Mucosa of descending colon (tissue), 3 donors: Measurements from ENCODE around the gene RAB37. TPM values are rescaled to one million over a fixed set of nuclear protein-coding genes. Genes with fewer than 3 reads are reported as not detected.

Experiments used
- ATAC-seq: fragments of 200-7000 bp; cut with Tn5 transposase; one replicate; pipeline ENCODE4 v1.9.1; 2020; ENCODE audit warnings: mild to moderate bottlenecking, moderate library complexity
- DNase-seq, 3 donors: peaks; one replicate each; pipeline ENCODE4 v3.0.0-alpha.2; 2020
- H3K36me3 ChIP-seq: fragments of 200-600 bp; one replicate; pipeline ENCODE4 v1.8.0; 2021; ENCODE audit warnings: low read depth, mild to moderate bottlenecking
- H3K4me1 ChIP-seq: fragments of 200-600 bp; one replicate; pipeline ENCODE4 v1.8.0; 2021; ENCODE audit warnings: low read depth, mild to moderate bottlenecking
- H3K4me3 ChIP-seq: fragments of 200-600 bp; one replicate; pipeline ENCODE4 v1.8.0; 2021; ENCODE audit warnings: mild to moderate bottlenecking
- H3K9me3 ChIP-seq: fragments of 200-600 bp; one replicate; pipeline ENCODE4 v1.8.0; 2021; ENCODE audit warnings: mild to moderate bottlenecking
- intact Hi-C, 2 donors: fragments of 100-400 bp; cut with DNase I in 1 of 2; cut with micrococcal nuclease in 1 of 2; formaldehyde crosslinking; loops; one replicate each; pipeline versions ENCODE4 v1.11.0 to v1.11.1; 2022; cut with DNase I, micrococcal nuclease
- total RNA-seq, 3 donors: library from RNA; stranded (reverse); fragmentation: NEBNext Ultra II Directional in 2 of 3; extraction: Animal tissue kit (Norgen Biotek cat#: 25700) in 2 of 3; gene quantifications; one replicate each; pipeline versions ENCODE4 v1.2.1 to v1.2.4, GENCODE V29; 2021 to 2023
- TF ChIP-seq, protein P1 (sequence below): fragments of 200-600 bp; IDR thresholded peaks from one replicate; pipeline ENCODE4 v1.8.0; 2022; ENCODE audit warnings: antibody characterized with exemption, mild to moderate bottlenecking
- donor health status: DM: no; HTN: no; CAD: no; lungs with moderate emphysema.
- donor health status: DM: no; HTN: no; CAD: no.
- donor health status: DM: no; HTN: yes; CAD: no.

Gene RAB37
- total RNA-seq, 3 donors from 2014 or later = 4.3 to 9.8 (median 9.0) TPM

DNA sequence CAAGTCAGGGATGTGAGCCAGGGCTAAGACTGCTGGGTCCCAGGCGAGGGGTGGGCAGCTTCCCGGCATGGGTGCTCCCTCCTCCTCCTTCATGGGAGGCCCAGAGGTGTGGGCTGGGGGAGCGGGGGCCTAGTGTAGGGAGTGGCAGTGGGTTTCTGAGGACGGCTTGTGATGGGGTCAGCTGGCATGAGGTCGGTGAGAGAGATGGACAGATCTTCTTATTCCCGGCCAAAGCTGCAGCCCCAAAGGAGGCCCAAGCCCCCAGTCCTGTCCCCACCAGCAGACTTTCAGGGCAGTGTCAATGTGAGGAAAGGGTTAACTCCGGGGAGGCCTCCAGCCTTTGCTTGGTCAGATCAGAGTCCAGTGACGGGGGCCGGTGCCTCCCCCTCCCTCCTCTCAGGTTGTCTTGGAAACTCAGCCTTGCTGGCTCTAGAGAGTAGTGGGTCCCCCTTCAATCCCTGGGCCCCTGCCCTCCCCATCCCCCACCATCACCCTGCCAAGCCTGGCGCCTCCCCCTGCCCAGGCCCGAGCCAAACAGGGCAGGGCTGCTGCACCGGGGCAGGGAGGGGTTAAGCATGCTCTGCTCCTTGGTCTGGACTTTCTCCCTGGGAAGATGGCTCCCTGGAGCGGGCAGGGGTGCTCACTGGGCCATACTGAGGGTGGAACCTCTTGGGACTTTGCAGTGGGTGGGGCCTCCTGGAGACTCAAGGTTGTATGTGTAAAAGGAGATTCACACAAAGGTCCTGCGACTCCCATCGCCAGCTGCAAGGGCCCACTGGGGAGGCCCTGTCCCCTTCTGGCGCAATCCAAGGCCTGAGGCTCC, 26.7 kb downstream of the RAB37 start:
- intact Hi-C loops = no loop called here
- Histone ChIP-seq H3K4me3 (no peak overlapping the region), H3K36me3 (no peaks in the 10 kb centered on the region), H3K9me3 (no peaks in the 10 kb centered on the region), H3K4me1 (peaks cover 53% of the 10 kb centered on the region)
- peak; percentile 80 to 81 (median 80) for DNase-seq
- peak; percentile 90 for ATAC-seq
- TF ChIP-seq, protein P1, sequence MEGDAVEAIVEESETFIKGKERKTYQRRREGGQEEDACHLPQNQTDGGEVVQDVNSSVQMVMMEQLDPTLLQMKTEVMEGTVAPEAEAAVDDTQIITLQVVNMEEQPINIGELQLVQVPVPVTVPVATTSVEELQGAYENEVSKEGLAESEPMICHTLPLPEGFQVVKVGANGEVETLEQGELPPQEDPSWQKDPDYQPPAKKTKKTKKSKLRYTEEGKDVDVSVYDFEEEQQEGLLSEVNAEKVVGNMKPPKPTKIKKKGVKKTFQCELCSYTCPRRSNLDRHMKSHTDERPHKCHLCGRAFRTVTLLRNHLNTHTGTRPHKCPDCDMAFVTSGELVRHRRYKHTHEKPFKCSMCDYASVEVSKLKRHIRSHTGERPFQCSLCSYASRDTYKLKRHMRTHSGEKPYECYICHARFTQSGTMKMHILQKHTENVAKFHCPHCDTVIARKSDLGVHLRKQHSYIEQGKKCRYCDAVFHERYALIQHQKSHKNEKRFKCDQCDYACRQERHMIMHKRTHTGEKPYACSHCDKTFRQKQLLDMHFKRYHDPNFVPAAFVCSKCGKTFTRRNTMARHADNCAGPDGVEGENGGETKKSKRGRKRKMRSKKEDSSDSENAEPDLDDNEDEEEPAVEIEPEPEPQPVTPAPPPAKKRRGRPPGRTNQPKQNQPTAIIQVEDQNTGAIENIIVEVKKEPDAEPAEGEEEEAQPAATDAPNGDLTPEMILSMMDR = no peak

DNA sequence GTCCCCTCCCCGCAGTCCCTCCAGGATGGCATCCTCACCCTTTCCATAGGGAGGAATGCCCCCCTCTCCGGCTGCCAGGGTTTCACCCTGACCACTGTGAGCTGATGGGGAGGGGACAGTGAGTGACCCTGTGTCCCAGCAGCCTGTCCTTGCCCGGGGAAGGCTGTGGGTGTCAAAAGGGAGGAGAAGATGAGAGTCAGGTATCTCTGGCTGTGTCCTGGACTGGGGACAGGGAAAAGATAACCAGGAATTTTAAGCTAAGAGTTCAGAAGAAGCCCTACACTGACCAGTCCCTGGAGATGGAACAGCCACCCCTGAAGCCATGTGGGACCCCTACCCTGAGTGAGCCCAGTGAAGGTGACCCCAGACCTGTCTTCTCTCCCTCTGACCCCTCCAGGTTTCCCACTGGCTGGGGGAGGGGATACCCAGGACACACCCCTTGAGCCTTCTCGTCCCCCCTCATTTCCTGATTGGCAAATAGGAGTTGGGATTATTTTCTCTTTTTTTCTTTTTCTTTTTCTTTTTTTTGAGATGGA, 27.8 kb downstream of the RAB37 start:
- H3K4me1 ChIP-seq = peaks cover 44% of the 10 kb centered on the region
- no peaks in the 10 kb centered on the region for H3K36me3 ChIP-seq
- no peak for DNase-seq
- TF ChIP-seq, protein P1 = no peak
- H3K4me3 ChIP-seq = no peak overlapping the region
- intact Hi-C loops = no loop called here
- no peak for ATAC-seq
- no peaks in the 10 kb centered on the region for H3K9me3 ChIP-seq

DNA sequence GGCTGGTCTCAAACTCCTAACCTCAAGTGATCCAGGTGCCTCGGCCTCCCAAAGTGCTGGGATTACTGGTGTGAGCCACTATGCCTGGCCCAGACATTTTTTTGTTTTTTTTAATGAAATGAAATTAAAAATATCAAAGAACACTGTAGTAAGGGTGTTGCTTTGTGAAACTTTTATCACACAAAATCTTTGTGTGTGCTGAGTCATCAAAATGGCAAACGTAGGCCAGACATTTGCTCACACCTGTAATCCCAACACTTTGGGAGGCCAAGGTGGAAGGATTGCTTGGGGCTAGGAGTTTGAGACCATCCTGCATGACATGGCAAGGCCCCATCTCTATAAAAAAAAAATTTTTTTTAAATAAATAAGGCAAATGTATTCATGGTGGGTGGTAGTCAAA, 29.4 kb downstream of the RAB37 start:
- DNase-seq = no peak
- H3K4me1 ChIP-seq = peaks cover 37% of the 10 kb centered on the region

DNA sequence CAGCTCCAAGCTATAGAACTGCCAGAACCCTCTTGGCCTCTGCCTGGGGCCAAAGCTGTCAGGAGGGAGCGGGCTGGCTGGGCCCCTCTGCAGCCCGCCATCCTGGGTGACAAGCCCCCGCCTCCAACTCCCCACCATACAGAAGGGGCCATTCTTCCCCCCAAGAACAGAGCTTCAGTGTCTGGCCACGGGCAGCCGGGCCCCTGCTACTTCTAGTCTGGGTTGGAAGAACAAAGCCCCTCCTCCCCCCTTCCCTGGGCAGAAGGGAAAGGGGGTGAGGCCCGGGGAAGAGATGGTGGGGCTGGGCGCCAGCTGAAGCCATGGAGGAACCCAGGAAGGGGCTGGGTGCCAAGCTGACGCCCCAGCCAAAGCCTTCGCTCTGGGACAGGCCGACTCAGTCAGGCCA, 30.1 kb downstream of the RAB37 start:
- intact Hi-C loops = no loop called here
- TF ChIP-seq, protein P1 = no peak
- H3K4me1 ChIP-seq = peaks cover 32% of the 10 kb centered on the region
- no peak for ATAC-seq
- H3K4me3 ChIP-seq = no peak overlapping the region
- H3K9me3 ChIP-seq = no peaks in the 10 kb centered on the region
- DNase-seq = no peak
- H3K36me3 ChIP-seq = no peaks in the 10 kb centered on the region

More for the DNA sequence above, 29.4 kb downstream of the RAB37 start:
- Histone ChIP-seq H3K36me3 (no peaks in the 10 kb centered on the region), H3K4me3 (no peak overlapping the region), H3K9me3 (no peaks in the 10 kb centered on the region)
- ATAC-seq = no peak
- TF ChIP-seq, protein P1 = no peak
- intact Hi-C loops = no loop called here

DNA sequence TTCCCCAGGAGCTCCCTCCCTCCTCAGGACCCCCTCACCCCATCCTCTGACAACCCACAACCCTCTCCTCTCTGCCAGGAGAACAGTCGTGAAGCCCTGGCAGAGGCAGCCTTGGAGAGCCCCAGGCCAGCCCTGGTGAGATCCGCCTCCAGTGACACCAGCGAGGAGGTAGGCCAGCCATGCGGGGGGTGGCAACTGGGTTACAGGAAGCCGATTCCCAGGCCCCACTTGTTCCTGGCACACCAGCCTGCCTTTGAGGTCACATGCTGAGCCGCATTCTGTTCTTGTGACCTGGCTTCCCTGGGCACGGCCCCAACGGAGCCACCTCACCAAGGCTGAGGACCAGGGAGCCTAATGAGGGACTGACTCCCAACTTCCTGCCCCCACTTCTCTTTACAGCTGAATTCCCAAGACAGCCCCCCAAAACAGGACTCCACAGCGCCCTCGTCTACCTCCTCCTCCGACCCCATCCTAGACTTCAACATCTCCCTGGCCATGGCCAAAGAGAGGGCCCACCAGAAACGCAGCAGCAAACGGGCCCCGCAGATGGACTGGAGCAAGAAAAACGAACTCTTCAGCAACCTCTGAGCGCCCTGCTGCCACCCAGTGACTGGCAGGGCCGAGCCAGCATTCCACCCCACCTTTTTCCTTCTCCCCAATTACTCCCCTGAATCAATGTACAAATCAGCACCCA, 31.2 kb downstream of the RAB37 start:
- intact Hi-C loops = no loop called here
- ATAC-seq (no peak), DNase-seq (no peak)
- Histone ChIP-seq H3K36me3 (no peaks in the 10 kb centered on the region), H3K4me1 (peaks cover 21% of the 10 kb centered on the region), H3K9me3 (no peaks in the 10 kb centered on the region), H3K4me3 (no peak overlapping the region)
- TF ChIP-seq, protein P1 = no peak
